Gastrocnemius medialis (tissue), 4 donors: ENCODE measurements around the gene PLEKHH2. TPM values are rescaled to one million over a fixed set of nuclear protein-coding genes. Genes with fewer than 3 reads are reported as not detected.
"Not testable (repeated sequence)": the region's sequence is repeated elsewhere in the genome, so short reads cannot be mapped to it uniquely, and the experiment has no call there.

Source experiments
- ATAC-seq, 2 donors: fragments of 150-250 bp; one replicate each; pipeline ENCODE4 v1.9.1; 2016
- DNase-seq, 2 donors: peaks; one replicate each; pipeline ENCODE4 v3.0.0-alpha.2; 2019
- H3K27ac ChIP-seq, 4 donors: fragments of 200-600 bp; sonication (generic); 1 replicate in 1 of 4; 2 replicates in 3 of 4; pipeline ENCODE4 v1.5.1; 2016 to 2018; ENCODE audit warnings: mild to moderate bottlenecking in 2 of 4, moderate library complexity in 1 of 4
- H3K27me3 ChIP-seq, 3 donors: fragments of 200-600 bp; sonication (generic) in 2 of 3; 1 replicate in 1 of 3; 2 replicates in 2 of 3; pipeline versions ENCODE4 v1.5.1 to v1.6.0; 2016 to 2019; ENCODE audit warnings: mild to moderate bottlenecking in 1 of 3, moderate library complexity in 1 of 3
- H3K36me3 ChIP-seq, 2 donors: fragments of 200-600 bp; sonication (generic) in 1 of 2; one replicate each; pipeline ENCODE4 v1.5.1; 2017 to 2018
- H3K4me1 ChIP-seq, 2 donors: fragments of 200-600 bp; sonication (generic) in 1 of 2; one replicate each; pipeline ENCODE4 v1.5.1; 2016 to 2017; ENCODE audit warnings: mild to moderate bottlenecking in 2 of 2
- H3K4me3 ChIP-seq, 4 donors: fragments of 200-600 bp; sonication (generic) in 3 of 4; 1 replicate in 1 of 4; 2 replicates in 3 of 4; pipeline ENCODE4 v1.5.1; 2016 to 2019; ENCODE audit warnings: mild to moderate bottlenecking in 2 of 4
- H3K9me3 ChIP-seq, 3 donors: fragments of 200-600 bp; sonication (generic) in 2 of 3; 1 replicate in 1 of 3; 2 replicates in 2 of 3; pipeline ENCODE4 v1.5.1; 2016 to 2019
- POLR2A ChIP-seq, 2 donors: fragments of 450-650 bp; IDR thresholded peaks; one replicate each; pipeline ENCODE4 v1.6.1; 2017; ENCODE audit warnings: antibody characterized with exemption in 2 of 2, mild to moderate bottlenecking in 2 of 2, moderate library complexity in 2 of 2
- in situ Hi-C, 4 donors: fragments of 200-750 bp; cut with MboI; loops; one replicate each; pipeline versions ENCODE4 v1.15.0 to v1.8.0; 2017; ENCODE audit warnings: low sequenced_read_pairs in 4 of 4
- intact Hi-C: fragments of 100-400 bp; cut with DNase I; formaldehyde crosslinking; loops from one replicate; pipeline ENCODE4 v1.15.1; 2023; ENCODE audit warnings: low total_unique reads
- total RNA-seq, 4 donors: library from RNA; depleted of rRNA; stranded (reverse); fragments of >200 nt; gene quantifications; one replicate each; pipeline versions ENCODE4 v1.1.0 to v1.2.3, GENCODE V29; 2016
- TF ChIP-seq, protein P1 (sequence below), 5 experiments: fragments of 450-650 bp in 3 of 5; fragments of 200-600 bp in 2 of 5; sonication (generic) in 2 of 5; IDR thresholded peaks in 4 of 5; conservative IDR thresholded peaks in 1 of 5; 1 replicate in 4 of 5; 2 replicates in 1 of 5; pipeline ENCODE4 v1.5.1; 2016 to 2019; ENCODE audit warnings: antibody characterized with exemption in 5 of 5, mild to moderate bottlenecking in 3 of 5, moderate library complexity in 3 of 5

PLEKHH2 gene
- total RNA-seq, 4 donors from 2014 or later = 1.4 to 4.9 (median 3.4) TPM

DNA sequence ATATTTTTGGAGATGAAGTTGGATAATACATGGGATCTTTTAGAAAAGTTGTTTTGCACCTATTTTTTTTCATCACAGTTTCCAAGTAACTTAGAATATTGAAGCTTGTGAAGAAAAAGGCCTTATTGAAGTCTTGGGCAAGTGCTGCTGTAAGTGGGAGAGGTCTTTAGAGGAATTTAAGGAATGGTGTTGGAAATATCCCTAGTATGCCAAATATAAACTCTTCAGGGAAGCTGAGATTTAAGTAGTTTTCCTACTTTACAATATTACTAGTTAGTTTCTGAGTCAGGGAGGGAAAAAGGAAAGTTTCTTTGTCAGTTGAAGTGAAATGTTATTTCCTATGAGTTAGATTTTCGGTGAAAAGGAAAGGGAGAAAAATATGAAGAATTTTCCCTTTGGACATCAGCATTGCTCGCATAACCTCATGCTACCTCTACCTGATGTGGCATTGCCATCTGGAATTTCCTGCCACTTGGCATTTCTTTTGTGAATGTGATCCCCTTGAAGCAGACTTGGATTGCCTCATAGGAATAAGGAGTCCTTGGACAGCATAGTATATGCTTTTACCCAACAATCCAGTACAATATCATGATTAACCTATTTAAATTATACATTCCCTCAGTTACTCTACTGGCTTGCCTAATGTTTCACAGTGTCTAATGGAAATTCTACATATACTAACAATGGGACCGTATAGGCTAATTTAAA is 12.1 kb downstream of the PLEKHH2 start:
- no peak overlapping the region for H3K4me3 ChIP-seq
- no peaks in the 10 kb centered on the region for H3K9me3 ChIP-seq
- ATAC-seq = no peak
- no peak overlapping the region for H3K27ac ChIP-seq
- in situ Hi-C loops = no loop called here
- H3K27me3 ChIP-seq = no peaks in the 10 kb centered on the region
- H3K4me1 ChIP-seq = no peaks in the 10 kb centered on the region
- intact Hi-C loops = no loop called here
- DNase-seq = no peak
- TF ChIP-seq POLR2A (IDR thresholded peaks at IDR 0.05) = no peak
- TF ChIP-seq, protein P1, sequence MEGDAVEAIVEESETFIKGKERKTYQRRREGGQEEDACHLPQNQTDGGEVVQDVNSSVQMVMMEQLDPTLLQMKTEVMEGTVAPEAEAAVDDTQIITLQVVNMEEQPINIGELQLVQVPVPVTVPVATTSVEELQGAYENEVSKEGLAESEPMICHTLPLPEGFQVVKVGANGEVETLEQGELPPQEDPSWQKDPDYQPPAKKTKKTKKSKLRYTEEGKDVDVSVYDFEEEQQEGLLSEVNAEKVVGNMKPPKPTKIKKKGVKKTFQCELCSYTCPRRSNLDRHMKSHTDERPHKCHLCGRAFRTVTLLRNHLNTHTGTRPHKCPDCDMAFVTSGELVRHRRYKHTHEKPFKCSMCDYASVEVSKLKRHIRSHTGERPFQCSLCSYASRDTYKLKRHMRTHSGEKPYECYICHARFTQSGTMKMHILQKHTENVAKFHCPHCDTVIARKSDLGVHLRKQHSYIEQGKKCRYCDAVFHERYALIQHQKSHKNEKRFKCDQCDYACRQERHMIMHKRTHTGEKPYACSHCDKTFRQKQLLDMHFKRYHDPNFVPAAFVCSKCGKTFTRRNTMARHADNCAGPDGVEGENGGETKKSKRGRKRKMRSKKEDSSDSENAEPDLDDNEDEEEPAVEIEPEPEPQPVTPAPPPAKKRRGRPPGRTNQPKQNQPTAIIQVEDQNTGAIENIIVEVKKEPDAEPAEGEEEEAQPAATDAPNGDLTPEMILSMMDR (IDR thresholded peaks at IDR 0.05 in 4 of 5, conservative IDR thresholded peaks at IDR 0.05 in 1 of 5) = no peak
- no peaks in the 10 kb centered on the region for H3K36me3 ChIP-seq

DNA sequence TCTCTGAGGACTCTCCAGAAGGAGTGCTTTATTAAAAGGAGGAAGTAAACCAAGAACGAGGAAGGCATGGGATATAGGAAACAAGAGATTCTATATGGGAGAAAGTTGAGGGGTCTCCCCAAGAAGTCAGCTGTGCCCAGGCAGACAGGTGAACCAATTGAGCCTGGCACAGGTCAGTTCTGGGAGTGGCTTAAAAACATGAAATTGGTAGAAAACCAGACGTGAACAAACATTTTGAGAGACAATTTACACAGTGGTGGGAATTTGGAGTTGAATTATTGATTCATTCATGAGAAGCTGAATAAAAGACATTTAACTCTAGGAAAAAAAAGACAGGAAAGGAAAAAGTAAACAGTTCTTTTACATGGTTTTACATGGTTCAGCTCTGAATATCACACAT is 16.4 kb downstream of the PLEKHH2 start:
- Histone ChIP-seq H3K9me3 (no peaks in the 10 kb centered on the region), H3K4me3 (no peak overlapping the region), H3K4me1 (no peaks in the 10 kb centered on the region), H3K27ac (no peak overlapping the region), H3K27me3 (no peaks in the 10 kb centered on the region), H3K36me3 (no peaks in the 10 kb centered on the region)
- in situ Hi-C loops (no loop called here), intact Hi-C loops (no loop called here)
- TF ChIP-seq, protein P1 (IDR thresholded peaks at IDR 0.05 in 4 of 5, conservative IDR thresholded peaks at IDR 0.05 in 1 of 5) = no peak
- no peak for TF ChIP-seq POLR2A (IDR thresholded peaks at IDR 0.05)
- no peak for DNase-seq
- no peak for ATAC-seq

DNA sequence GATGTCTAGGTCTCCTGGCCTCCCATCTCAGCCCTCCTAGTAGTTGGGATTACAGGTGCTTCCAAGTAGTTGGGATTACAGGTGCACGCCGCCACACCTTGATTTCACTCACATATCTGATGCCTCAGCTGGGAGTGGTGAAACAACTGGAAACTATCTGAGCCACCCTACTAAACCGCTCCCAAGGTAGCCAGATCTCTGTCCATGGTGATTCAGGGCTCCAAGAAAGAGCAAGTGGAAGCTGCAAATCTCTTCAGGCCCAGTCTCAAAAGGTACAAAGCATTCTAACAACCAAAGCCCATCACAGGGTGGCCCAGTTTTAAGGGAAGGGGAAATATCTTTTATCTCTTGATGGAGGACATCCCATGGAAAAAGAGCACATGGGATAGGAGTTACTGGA is 20.2 kb downstream of the PLEKHH2 start:
- H3K27me3 ChIP-seq = no peaks in the 10 kb centered on the region
- ATAC-seq (no peak), DNase-seq (no peak)
- intact Hi-C loops = no loop called here
- H3K9me3 ChIP-seq = no peaks in the 10 kb centered on the region
- no peak for TF ChIP-seq POLR2A (IDR thresholded peaks at IDR 0.05)
- TF ChIP-seq, protein P1 (IDR thresholded peaks at IDR 0.05 in 4 of 5, conservative IDR thresholded peaks at IDR 0.05 in 1 of 5) = no peak
- H3K4me1 ChIP-seq = no peaks in the 10 kb centered on the region
- no peak overlapping the region for H3K4me3 ChIP-seq
- H3K36me3 ChIP-seq = no peaks in the 10 kb centered on the region
- in situ Hi-C loops = no loop called here
- no peak overlapping the region for H3K27ac ChIP-seq

DNA sequence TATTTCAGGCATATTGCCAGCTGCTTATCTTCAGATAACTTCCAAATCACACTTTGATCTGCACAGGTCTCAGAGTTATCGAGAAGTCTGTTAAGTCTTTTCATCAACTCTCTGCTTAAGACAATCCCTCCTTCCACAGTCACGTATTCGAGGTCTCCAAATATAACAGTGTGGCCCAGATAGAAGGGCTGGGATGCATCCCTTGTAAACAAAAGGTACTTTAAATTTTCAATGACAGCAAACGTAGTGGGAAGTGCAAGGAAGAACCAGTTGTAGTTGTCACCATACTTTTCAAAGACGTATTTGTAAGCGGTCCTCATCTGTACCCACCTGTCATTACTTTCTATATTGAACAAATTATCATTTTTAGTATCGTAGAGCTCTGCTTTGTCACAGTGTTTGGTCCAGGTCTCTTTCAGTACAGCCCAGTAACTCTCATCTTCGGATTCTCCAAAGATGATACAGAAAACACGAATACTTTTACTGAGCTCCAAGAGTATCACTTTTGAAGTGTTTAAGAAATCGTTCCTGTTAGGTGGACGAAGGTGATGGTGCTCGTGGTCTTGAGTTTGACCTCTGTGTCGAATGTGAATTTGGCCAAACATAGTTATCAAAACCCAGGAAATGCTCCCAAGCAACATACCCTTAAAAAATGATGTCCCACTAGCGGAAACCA is 38.7 kb downstream of the PLEKHH2 start:
- Histone ChIP-seq H3K36me3 (no peaks in the 10 kb centered on the region), H3K27me3 (no peaks in the 10 kb centered on the region), H3K4me3 (peak overlapping the region; percentile 51 to 63 (median 58)), H3K9me3 (no peaks in the 10 kb centered on the region), H3K4me1 (no peaks in the 10 kb centered on the region), H3K27ac (peak overlapping the region in 2 of 4 donors; percentile 26 to 32)
- no peak for TF ChIP-seq POLR2A (IDR thresholded peaks at IDR 0.05)
- DNase-seq = no peak
- ATAC-seq = no peak
- intact Hi-C loops (no loop called here), in situ Hi-C loops (no loop called here)

DNA sequence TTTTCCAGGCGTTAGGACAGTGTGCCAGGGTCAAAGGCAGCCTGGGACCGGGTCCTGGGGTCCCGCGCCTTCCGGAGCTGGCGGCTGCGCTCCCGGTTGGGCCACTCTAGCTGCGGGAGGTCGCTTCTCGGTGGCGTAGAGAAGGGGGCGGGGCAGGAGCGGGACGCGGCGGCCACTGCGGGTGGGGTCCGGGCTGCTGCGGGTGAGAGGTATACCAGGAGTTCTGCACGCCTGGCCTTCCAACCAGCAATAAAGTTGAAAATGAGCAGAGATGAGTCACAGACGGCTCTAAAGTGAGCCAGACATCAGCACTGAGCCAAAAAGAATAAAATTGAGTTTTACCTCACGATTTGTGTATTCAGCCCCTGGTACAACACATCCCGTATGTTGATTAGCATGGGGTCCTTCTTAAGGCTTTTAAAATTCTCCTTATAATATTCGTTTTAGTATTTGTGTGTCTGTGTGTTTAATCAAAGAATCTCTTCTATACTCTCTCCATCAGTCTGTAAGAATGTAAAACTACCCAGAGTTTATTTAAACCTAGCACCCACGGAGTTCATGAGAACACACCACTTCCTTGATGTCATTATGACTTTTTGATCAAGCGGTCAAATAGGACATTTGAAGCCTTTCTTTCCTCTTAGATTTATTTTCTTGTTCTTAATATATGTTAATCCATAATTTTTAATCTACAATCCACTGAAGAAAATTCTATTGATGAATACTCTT is 39.4 kb downstream of the PLEKHH2 start, which contains the start of gene C1GALT1C1L:
TSS of gene C1GALT1C1L (minus strand) at position 108 of the 729 bp plus-strand sequence. CDS start at position 1, 107 bp downstream.
- in situ Hi-C loops = no loop called here
- Histone ChIP-seq H3K4me1 (no peaks in the 10 kb centered on the region), H3K27me3 (no peaks in the 10 kb centered on the region), H3K27ac (peak within 1 kb of the TSS in 2 of 4 donors; percentile 26 to 32), H3K9me3 (no peaks in the 10 kb centered on the region), H3K4me3 (peak within 1 kb of the TSS; percentile 51 to 63 (median 58)), H3K36me3 (no peaks in the 10 kb centered on the region)
- TF ChIP-seq, protein P1 (IDR thresholded peaks at IDR 0.05 in 4 of 5, conservative IDR thresholded peaks at IDR 0.05 in 1 of 5) = no peak
- intact Hi-C loops = no loop called here
- ATAC-seq (peak; percentile 56 to 72), DNase-seq (peak; percentile 26 to 35)

DNA sequence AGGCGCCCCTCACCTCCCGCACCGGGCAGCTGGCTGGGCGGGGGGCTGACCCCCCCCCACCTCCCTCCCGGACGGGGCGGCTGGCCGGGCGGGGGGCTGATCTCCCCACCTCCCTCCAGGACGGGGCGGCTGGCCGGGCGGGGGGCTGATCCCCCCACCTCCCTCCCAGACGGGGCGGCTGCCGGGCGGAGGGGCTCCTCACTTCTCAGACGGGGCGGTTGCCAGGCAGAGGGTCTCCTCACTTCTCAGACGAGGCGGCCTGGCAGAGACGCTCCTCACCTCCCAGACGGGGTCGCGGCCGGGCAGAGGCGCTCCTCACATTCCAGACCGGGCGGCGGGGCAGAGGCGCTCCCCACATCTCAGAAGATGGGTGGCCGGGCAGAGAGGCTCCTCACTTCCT is 40.7 kb downstream of the PLEKHH2 start:
- H3K9me3 ChIP-seq, in situ Hi-C loops, ATAC-seq, H3K27me3 ChIP-seq, intact Hi-C loops, H3K4me1 ChIP-seq, H3K36me3 ChIP-seq, H3K4me3 ChIP-seq, H3K27ac ChIP-seq, DNase-seq: not testable (repeated sequence)
